ENCODE measurements around the gene BET1L.
"Not testable (repeated sequence)": the region's sequence is repeated elsewhere in the genome, so short reads cannot be mapped to it uniquely, and the experiment has no call there.

BET1L gene, protein sequence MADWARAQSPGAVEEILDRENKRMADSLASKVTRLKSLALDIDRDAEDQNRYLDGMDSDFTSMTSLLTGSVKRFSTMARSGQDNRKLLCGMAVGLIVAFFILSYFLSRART

DNA sequence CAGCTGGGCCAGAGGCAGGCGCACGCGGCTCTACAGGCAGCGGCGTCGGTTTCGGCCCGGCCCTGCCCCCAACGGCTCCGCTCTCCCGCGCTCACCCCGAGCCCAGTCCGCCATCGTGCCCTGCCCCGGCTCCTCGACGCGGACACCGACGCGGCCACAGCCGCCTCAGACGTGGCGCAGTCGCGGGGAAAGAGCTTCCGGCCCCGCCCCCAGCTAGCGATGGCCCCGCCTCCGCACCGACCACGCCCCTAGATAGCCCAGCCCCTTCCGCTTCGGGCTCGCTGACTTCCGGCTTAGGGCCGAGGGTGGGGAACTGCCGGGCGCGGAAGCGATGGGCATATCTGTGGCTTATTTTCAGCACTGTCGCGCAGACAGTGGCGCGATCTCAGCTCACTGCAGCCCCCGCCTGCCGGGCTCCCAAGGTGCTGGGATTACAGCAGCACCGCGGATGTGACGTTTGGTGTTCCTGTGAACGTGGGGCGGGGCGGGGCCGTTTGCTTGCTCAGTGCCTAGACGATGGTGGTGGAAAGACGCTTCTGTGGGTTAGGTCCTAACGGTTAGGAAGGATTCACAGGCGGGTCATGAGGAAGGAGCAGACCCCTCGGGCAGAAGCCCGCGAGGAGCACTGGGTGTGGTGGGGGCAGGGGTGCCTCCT, at the start of gene BET1L, which contains the start of gene RIC8A:
Gene BET1L, minus strand, starts transcription at position 192 of the 655 bp plus-strand sequence. Its CDS starts 78 bp downstream, at position 114.
Gene RIC8A, plus strand, starts transcription at position 501 of the 655 bp plus-strand sequence. CDS start 1,147 bp downstream, outside the sequence.
- DNase-seq (ENCODE audit: low read depth, low spot score): peak; percentile 94

DNA sequence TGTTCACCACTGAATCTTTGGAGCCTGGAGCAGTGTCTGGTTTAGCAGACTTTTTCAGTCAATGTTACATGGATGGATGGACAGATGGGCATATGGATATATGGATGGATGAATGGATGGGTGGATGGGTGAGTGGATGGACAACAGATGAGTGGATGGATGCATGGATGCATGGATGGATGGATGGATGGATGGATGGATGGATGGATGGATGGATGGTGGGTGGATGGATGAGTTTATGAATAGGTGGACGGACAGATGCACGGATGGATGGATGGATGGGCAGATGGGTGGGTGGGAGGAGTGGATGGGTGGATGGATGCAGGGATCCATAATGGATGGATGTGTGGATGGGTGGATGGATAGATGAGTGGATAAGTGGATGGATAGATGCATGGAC, 48.6 kb upstream of the BET1L start:
- DNase-seq (ENCODE audit: low read depth, low spot score): no peak

DNA sequence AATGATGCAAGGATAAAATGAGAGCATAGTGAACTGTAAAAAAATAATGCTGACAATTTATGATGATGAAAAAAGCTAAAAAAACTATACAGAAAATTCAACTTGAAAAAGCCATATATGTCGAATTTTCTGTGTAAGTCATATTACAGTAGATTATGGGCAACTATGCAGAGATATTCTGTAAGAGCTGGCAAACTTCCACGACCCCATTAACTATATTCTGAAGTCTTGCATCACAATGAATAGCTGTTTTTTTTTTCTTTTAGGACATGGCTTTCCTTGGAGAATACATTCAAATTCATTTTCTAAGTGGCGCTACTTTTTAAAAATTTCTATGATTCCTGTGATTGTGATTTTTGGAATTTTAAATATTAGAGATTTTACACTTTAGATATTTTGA, 48.0 kb upstream of the BET1L start:
- no peak for DNase-seq (ENCODE audit: low read depth, low spot score)

DNA sequence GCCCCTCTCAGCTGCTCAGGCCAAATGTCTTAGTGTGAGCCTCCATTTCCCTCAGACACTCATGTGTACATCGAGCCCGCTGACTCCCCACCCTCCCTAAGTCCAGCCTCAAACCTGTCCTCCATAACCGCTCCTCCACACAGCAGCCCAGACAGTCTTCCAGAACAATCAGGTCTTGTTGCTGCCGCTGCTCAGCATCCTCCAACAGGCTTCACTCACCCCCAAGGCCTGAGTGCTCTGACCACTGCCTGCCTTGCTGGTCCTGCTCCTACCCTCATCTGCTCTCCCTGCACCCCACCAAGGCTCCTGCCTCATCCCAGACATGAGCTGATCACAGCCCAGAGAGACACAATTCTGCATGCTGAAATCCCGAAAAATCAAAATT, 46.7 kb upstream of the BET1L start:
- no peak for DNase-seq (ENCODE audit: low read depth, low spot score)

DNA sequence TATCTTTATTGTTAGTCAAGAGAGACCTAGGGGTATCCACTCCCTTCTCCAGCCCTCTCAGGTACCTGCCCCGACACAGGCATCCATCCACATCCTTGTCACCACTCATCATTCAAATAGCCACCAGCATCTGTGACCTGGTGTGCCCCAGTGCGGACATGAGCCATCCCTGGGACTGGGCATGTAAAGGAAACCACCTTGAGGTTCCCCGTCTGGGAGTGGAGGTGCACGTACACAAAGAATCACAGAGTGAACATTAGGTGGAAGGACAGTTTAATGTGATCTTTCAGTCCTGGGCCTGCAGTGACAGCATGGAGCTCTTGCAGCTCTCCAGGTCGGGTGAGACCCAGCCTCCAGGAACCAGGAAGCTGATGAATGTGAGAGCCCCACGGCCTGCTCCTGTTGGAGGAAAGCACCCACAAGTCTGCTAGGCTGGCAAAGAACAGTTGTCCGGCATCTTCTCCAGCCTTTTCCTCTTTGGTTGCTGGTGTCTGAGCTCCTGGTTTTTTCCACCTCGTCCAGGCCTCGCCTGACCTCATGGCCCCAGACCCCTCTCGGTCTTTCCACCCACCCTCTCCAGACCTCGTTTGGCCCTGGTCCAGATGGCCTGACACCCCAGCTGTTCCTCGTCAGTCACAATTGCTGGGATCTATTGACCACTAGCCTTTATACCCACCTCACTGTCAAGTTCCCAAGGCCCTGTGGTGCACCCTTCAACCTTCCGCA, 46.1 kb upstream of the BET1L start:
- DNase-seq (ENCODE audit: low read depth, low spot score): no peak

DNA sequence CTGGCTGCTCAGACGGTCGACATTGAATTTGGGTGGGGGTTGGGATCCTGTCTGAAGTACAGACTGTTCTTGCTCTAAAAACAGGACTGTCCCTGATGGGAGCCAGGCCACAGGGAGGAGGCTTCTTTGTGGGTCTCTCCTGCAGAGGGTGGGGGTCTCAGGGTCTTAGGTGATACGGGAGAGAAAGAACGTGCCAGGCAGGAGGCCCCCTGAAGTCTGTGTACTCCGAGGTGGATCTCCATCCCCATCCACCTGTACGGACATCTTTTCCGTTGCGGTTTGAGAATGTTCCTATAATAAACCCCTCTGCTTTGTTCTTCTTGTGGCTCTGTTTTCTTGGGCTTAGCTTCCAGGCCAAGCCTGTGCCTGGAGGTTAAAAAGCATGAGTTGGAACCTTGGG, 45.5 kb upstream of the BET1L start:
- DNase-seq (ENCODE audit: low read depth, low spot score): no peak

DNA sequence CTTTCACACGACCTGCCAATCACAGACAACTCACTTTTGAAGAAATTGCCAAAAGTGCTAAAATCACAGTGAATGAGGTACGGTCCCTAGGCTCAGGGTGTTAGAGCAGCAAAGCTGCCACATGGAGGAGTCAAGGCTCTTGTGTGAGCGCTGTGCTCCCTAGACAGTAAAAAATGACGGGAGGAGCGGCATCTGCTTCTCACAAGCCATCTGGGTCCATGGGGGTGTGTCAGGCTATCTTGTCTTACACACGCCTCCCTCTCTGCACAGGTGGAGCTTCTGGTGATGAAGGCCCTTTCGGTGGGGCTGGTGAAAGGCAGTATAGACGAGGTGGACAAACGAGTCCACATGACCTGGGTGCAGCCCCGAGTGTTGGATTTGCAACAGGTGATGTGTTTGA, 44.4 kb upstream of the BET1L start:
- DNase-seq (ENCODE audit: low read depth, low spot score): no peak

DNA sequence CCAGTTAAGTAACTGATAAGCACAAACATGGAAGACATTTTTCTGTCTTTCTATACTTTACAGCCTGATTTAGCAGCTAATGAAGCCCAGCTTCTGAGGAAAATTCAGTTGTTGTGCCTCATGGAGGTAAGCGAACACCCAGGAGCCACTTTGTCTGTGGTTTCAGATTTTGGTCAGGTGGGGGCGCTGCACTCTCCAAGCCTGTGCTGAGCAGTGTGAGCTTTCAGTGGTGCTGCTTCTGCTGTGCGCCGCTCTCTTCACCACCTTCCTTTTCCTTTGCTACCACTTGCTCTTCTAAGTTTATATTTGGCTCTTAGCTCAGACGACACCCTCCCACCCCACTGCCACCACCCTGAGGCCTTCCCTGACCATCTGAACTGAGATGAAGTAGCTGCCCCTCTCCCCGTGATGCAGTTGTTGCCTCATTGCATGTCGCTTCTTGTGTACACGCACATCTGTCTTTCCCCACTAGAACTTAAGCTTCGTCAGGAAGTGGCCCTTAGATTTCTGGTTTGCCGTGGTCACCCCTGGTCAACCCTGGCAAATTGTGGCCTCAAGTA, 43.6 kb upstream of the BET1L start:
- peak; percentile 58 for DNase-seq (ENCODE audit: low read depth, low spot score)

DNA sequence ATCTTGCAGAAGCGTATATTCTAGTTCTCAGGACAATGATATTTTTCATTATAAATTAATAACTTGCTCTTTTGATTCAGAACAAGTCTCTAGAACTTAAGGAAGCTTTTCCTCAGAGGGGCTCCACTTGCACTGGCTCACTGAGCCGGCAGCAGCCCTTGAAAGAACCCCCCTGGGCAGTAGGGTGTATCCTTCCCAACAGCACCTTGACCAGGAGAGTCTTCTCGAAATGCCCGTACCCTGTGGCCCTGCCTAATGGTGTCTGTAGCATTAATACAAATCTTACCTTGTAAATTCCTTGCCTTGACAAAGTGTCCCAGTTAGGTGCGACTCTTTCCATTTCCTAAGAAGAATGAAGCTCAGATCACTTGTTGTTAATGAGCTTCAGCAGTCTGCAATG, 43.1 kb upstream of the BET1L start:
- DNase-seq (ENCODE audit: low read depth, low spot score): no peak

DNA sequence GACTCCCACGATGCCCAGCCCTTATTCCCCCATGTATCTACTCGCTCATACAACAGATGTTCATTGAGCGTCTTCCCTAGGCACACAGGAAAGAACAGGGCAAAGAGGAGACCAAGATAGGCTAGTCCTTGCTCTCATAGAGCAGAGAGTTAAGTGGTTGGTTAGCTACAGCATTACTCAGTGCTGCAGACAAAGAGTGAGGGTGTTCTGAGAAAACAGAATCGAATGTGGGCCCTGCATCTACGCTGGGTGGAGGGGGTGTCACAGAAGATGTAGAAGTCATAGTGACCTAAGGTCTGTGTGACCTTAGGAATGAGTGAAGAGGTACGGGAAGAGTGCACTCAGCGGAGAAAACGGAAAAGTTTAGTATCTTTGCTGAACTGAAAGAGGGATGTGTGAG, 41.9 kb upstream of the BET1L start:
- no peak for DNase-seq (ENCODE audit: low read depth, low spot score)

DNA sequence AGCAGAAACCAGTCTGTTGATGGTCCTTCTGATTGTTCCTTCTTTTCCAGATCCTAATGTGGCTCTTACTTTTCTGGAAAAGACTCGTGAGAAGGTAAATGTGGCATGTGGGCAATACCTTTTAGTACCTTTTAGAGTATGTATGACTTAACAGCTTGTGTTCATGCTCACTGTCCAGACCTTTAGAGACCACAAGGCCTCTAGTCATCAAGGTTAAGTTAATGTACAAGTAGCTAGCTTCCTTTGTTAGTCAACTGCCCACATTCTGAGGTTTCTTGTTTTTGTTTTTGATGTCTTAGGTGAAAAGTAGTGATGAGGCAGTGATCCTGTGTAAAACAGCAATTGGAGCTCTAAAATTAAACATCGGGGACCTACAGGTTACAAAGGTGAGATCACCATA, 37.2 kb upstream of the BET1L start:
- DNase-seq (ENCODE audit: low read depth, low spot score): no peak

DNA sequence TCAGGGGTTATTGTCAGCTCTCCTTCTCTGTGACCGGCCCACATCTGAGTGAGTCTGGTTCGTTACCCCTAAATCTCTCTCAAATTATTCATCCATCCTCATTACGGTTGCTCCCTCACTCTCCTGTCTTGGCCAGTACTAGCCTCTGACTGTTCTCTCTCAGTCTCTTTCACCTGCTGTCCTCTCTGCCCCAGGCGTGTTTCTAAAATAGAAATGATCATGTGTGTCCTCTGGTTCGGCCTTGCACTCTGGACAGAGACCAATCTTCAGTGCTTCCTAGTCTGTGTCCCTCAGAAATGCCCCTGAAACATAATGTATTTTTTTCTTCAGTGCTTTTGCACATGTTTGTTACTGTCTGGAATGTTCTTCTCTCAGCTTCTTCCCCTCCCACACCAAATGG, 34.4 kb upstream of the BET1L start:
- DNase-seq (ENCODE audit: low read depth, low spot score): no peak

DNA sequence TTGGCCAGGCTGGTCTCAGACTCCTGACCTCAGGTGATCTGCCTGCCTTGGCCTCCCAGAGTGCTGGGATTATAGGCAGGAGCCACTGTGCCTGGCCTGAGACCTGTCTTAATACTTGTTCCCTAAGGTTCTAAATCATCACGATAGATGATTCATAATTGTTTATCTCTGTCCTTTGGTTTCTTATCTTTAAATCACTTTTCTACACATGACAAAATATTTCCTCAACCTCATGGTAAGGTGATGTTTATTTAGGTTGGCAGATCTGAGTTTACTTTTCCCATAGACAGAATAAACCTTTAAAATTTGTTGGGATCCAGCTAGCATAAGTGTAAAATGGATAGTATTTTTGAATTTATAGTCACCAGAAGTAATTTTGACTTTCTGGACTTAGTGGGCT, 33.1 kb upstream of the BET1L start:
- DNase-seq (ENCODE audit: low read depth, low spot score): no peak

DNA sequence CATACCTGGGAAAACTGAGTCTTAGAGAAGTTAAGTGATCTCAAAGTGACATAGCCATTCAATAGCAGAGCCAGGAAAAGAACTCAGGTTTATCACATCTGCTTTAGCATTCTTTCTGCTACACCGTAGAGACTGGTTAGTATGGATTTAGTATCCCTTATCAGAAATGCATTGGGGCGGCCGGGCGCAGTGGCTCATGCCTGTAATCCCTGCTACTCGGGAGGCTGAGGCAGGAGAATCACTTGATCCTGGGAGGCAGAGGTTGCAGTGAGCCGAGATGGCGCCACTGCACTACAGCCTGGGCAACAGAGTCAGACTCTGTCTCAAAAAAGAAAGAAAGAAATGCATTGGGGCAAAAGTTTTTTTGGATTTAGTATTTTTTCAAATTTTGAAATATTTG, 31.1 kb upstream of the BET1L start:
- DNase-seq (ENCODE audit: low read depth, low spot score): not testable (repeated sequence)

DNA sequence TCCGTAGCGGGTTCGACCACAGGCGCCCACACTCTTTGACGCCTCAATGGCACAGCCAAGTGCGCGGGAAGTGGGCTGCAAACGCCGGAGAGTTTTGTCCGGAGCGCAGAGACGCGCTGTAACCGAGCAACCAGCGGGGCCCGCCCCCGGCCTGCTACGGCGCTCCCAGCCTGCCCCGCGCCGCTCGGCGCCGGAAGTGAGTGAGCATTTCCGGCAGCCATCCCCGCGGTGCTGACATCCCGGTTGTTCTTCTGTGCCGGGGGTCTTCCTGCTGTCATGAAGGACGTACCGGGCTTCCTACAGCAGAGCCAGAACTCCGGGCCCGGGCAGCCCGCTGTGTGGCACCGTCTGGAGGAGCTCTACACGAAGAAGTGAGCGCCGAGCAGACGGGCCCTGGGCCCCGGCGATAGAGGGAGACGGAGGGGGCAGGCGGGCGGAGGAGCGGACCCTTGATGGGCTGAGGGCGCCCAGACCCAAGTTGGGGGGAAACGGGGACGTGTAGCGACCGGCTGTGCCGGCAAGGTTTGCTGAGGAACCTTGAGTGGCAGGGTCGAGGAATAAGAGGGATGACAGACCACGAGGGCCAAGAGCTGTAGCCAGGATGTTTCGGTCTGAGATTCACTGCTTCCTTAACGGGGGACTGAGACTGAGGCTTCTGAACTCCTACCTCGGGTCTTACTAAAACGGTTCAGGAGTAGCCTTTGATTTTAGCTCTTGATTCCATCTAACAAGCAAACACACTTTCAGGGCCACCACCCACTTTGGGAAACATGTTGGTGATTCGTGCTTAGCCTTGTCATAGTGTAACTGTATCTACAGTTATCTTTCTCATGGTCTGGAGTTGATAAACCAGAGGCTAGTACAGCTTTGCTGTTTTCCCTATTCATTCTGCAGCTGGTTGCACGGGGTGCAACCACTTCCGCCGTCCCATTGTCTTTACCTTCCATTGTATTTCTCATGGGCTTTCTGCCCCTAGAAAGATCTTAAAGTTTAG, 29.9 kb upstream of the BET1L start, which contains the start of gene PSMD13:
Gene PSMD13, plus strand, starts transcription at position 203 of the 994 bp plus-strand sequence. Its CDS starts 74 bp downstream, at position 277.
- DNase-seq (ENCODE audit: low read depth, low spot score): peak; percentile 80

DNA sequence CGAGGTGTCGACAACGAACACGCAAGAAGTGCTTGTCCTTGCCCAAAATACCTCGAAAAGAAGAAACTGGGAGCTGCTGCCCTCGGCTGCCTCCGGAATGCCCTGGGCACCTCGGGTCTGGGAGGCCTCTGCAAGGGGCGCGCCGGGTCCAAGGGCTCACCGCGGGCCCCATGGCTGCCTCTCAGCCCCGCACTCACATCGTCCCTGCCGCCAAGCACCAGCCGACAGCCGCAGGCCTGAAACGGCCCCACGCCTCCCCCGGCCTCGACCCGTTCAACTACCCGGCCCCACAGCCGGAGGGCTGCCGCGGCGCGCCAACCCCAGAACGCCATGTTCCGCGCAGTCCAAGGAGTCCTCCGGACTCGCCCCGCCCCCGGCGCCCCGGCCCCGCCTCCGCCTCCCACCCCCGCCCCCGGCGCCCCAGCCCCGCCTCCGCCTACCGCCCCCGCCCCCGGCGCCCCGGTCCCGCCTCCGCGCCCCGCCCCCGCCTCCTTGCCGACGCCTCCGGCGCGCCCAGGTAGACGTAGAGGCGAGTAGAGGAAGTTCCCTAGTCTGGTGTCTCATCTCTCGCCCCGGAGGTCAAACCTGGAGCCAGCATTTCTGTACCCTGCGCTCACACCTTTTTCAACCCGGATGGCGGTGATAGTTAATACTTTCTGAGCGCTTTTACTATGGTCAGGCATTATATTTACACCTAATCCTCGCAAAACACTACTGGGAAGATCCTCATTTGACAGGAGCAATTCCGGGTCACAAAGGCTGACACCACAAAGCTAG, 29.0 kb upstream of the BET1L start, which contains the start of gene SIRT3:
Gene SIRT3, minus strand, starts transcription at position 346 of the 777 bp plus-strand sequence. Its CDS starts 14 bp downstream, at position 332.
- DNase-seq (ENCODE audit: low read depth, low spot score): peak; percentile 38

DNA sequence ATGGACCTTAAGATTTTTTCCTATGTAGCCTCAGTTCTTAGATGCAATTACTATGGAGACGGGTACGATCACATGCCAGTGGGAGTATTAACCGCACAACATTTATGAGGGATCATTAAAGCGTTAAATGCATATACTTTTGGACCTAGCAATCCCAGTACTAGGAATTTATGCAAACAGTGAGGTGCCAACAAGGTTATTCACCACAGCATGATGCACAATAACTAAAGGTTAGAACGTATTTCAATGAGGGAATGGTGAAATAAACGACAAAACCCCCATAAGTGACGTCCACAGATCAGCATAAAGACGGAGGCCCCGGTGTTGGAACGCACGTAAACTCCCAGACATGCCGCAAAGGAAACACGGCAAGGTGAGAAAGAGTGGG, 28.4 kb upstream of the BET1L start:
- DNase-seq (ENCODE audit: low read depth, low spot score): peak; percentile 64

DNA sequence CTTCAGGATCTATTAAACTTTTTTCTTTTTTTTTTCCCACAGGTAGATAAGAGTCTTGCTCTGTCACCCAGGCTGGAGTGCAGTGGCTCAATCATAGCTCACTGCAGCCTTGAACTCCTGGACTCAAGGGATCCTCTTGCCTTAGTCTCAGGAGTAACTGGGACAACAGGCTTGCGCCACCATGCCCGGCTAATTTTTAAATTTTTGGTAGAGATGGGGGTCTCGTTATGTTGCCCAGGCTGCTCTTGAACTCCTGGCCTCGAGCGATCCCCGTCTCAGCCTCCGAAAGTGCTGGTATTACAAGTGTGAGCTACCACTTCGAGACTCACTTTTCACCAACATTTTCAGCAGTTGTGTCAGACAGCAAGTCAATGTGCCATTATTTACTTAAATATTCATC, 28.0 kb upstream of the BET1L start:
- DNase-seq (ENCODE audit: low read depth, low spot score): no peak

DNA sequence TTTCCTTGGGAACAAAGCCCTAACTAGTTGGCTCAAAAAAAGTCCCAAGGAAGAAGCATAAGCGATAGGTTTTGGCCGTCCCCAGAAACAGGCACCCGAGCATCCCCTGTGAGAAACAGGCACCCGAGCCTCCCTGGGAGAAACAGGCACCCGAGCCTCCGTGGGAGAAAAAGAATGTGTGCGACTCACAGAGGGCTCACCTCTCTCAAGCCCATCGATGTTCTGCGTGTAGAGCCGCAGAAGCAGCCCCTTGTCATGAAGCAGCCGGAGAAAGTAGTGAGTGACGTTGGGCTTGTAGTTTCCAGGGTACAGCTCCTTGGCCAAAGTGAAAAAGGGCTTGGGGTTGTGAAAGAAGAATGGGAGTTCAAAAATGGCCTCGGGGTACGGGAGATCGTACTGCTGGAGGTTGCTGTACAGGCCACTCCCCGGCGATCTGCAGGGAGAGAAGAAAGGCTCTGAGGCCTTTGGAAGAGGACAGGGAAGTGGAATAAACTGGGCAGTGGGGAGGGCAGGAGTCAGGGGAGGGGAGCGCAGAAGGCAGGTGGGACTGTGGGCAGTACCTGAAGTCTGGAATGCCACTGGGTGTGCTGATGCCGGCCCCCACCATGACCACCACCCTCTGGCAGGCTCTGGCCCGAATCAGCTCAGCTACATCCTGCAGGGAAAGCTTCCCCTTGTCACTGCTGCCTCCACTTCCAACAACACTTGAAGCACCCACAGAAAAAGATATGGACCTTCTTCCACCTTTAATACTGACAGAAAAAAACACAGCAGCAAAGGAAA, 25.8 kb upstream of the BET1L start:
- no peak for DNase-seq (ENCODE audit: low read depth, low spot score)

DNA sequence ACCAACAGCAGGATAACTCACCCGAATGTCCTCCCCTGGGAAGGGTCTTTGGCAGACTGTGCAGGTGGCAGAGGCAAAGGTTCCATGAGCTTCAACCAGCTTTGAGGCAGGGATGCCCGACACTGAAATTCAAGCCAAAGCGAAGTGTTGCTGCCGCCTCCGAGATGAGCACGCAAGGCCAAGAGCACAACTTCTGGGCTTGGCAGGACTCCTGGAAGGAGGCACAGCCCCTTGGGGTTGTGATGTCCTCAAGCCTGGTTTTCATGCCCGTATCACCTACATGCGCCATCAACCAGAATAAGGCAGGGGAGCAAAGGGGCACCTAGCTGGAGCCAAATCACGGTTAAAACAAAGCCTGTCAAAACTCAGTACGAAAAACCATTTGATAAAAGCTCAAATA, 23.2 kb upstream of the BET1L start:
- DNase-seq (ENCODE audit: low read depth, low spot score): no peak

All from activated naive CD8-positive, alpha-beta T cell treated with anti-CD3 and anti-CD28 coated beads, Interleukin-2, amount 50 U/mL, for 16 hours (primary cell).